Endothelial cell of umbilical vein (primary cell): ENCODE data around the gene FGF12. TPM values are rescaled to one million over a fixed set of nuclear protein-coding genes. Genes with fewer than 3 reads are reported as not detected.

ENCODE experiments used
- BruUV-seq: library from RNA; stranded (reverse); fragments of 400-500 nt; replicated peaks from 2 replicates; lab custom pipeline; 2021; lab: Mats Ljungman, UMichigan
- CTCF ChIA-PET: fragments of 300-600, 350-600 bp; sonication (Branson Sonifier 250); formaldehyde crosslinking; loops from one replicate; lab custom pipeline; 2021; ENCODE audit warnings: antibody characterized with exemption, inconsistent platforms; lab: Charles Lee
- POLR2A ChIA-PET: fragments of 300-600, 350-600 bp; sonication (Branson Sonifier 250); formaldehyde crosslinking; loops from one replicate; lab custom pipeline; 2021; ENCODE audit warnings: antibody characterized with exemption, inconsistent platforms; lab: Charles Lee
- DNase-seq: peaks from one replicate; pipeline ENCODE4 v3.0.0-alpha.2; 2011; ENCODE audit warnings: low read depth, low spot score
- FAIRE-seq: peaks from 2 replicates; lab custom pipeline; 2011; peaks lifted over from hg19 to GRCh38; lab: Jason Lieb, UNC
- H2AFZ ChIP-seq: 2 replicates; pipeline ENCODE4 v1.6.0; 2012; ENCODE audit warnings: low read depth, low read length, control low read depth, inconsistent platforms
- H3K27ac ChIP-seq: 2 replicates; pipeline ENCODE4 v1.5.1; 2011; ENCODE audit warnings: low read depth, mild to moderate bottlenecking, control low read depth, low read length, moderate library complexity; ENCODE audit not compliant: insufficient read depth
- H3K27me3 ChIP-seq, 2 experiments: 2 replicates each; pipeline versions ENCODE4 v1.6.0 to v1.6.1; 2011; ENCODE audit warnings: low read length in 2 of 2, mixed read lengths in 1 of 2; ENCODE audit not compliant: control insufficient read depth in 2 of 2, insufficient read depth in 2 of 2
- H3K36me3 ChIP-seq, 2 experiments: 2 replicates in 1 of 2; 3 replicates in 1 of 2; pipeline ENCODE4 v1.5.1; 2011; ENCODE audit warnings: low read length in 2 of 2, mild to moderate bottlenecking in 1 of 2, moderate library complexity in 1 of 2; ENCODE audit not compliant: control insufficient read depth in 2 of 2, insufficient read depth in 2 of 2; ENCODE audit errors: extremely low read depth in 1 of 2
- H3K4me1 ChIP-seq: 3 replicates; pipeline ENCODE4 v1.5.1; 2011; ENCODE audit warnings: mild to moderate bottlenecking, low read length; ENCODE audit not compliant: control insufficient read depth, insufficient read depth; ENCODE audit errors: extremely low read depth
- H3K4me2 ChIP-seq: 2 replicates; pipeline ENCODE4 v1.6.1; 2011; ENCODE audit warnings: low read length, control low read depth, mixed read lengths; ENCODE audit not compliant: insufficient read depth
- H3K4me3 ChIP-seq, 3 experiments: fragments of 200-600 bp in 1 of 3; sonication (generic), shearing (Covaris generic) in 1 of 3; replicated peaks in 1 of 3; 2 replicates each; pipeline ENCODE4 v1.5.1; 2011 to 2016; ENCODE audit warnings: control low read depth in 3 of 3, low read length in 3 of 3, mild to moderate bottlenecking in 2 of 3, inconsistent platforms in 1 of 3, low read depth in 1 of 3, moderate library complexity in 1 of 3; ENCODE audit not compliant: insufficient read depth in 1 of 3
- H3K79me2 ChIP-seq: 2 replicates; pipeline ENCODE4 v1.6.0; 2012; ENCODE audit warnings: low read length, inconsistent platforms; ENCODE audit not compliant: control insufficient read depth, insufficient read depth
- H3K9ac ChIP-seq: replicated peaks from 2 replicates; pipeline ENCODE3; 2011; ENCODE audit warnings: low read length, control low read depth; ENCODE audit not compliant: insufficient read depth; ENCODE audit errors: extremely low read depth
- H3K9me1 ChIP-seq: replicated peaks from 3 replicates; pipeline ENCODE4 v1.6.0; 2011; ENCODE audit warnings: mild to moderate bottlenecking, low read length; ENCODE audit not compliant: control insufficient read depth, insufficient read depth; ENCODE audit errors: extremely low read depth
- H3K9me3 ChIP-seq: replicated peaks from 2 replicates; pipeline ENCODE4 v1.5.1; 2012; ENCODE audit warnings: low read length, inconsistent platforms; ENCODE audit not compliant: control insufficient read depth, insufficient read depth
- H4K20me1 ChIP-seq: replicated peaks from 2 replicates; pipeline ENCODE3; 2011; ENCODE audit warnings: mild to moderate bottlenecking, low read length; ENCODE audit not compliant: control insufficient read depth, insufficient read depth; ENCODE audit errors: extremely low read depth
- CTCF ChIP-seq, 2 donors: IDR thresholded peaks; 1 replicate in 1 of 2; 2 replicates in 1 of 2; pipeline ENCODE4 v1.5.1; 2011; ENCODE audit warnings: low read length in 2 of 2, mild to moderate bottlenecking in 2 of 2, moderate library complexity in 2 of 2, control low read depth in 1 of 2, inconsistent platforms in 1 of 2, low read depth in 1 of 2; ENCODE audit not compliant: insufficient read depth in 1 of 2; ENCODE audit errors: extremely low read depth in 1 of 2
- EZH2 ChIP-seq: IDR thresholded peaks from 2 replicates; pipeline ENCODE4 v1.6.1; 2012; ENCODE audit warnings: borderline replicate concordance, low read depth, mild to moderate bottlenecking, moderate library complexity, low read length, inconsistent platforms; ENCODE audit not compliant: severe bottlenecking
- FOS ChIP-seq: IDR thresholded peaks from 2 replicates; pipeline ENCODE4 v1.6.1; 2011; ENCODE audit warnings: mild to moderate bottlenecking, low read length, moderate library complexity, borderline replicate concordance; ENCODE audit not compliant: insufficient read depth
- GATA2 ChIP-seq: IDR thresholded peaks from 2 replicates; pipeline ENCODE4 v1.7.0; 2011; ENCODE audit warnings: low read depth, mild to moderate bottlenecking, moderate library complexity, mixed read lengths, low read length; ENCODE audit not compliant: insufficient read length, insufficient read depth
- JUN ChIP-seq: IDR thresholded peaks from 2 replicates; pipeline ENCODE4 v1.6.1; 2011; ENCODE audit warnings: borderline replicate concordance, low read depth; ENCODE audit not compliant: insufficient read length, insufficient read depth
- MAX ChIP-seq: IDR thresholded peaks from 2 replicates; pipeline ENCODE4 v1.6.1; 2011; ENCODE audit not compliant: insufficient read depth, insufficient read length
- MYC ChIP-seq: IDR thresholded peaks from one replicate; pipeline ENCODE4 v1.6.1; 2011; ENCODE audit warnings: mild to moderate bottlenecking, low read depth, low read length
- POLR2A ChIP-seq: IDR thresholded peaks from 2 replicates; pipeline ENCODE4 v1.6.1; 2012; ENCODE audit warnings: low read depth, mild to moderate bottlenecking, control low read depth, low read length
- POLR2AphosphoS5 ChIP-seq: IDR thresholded peaks from 2 replicates; pipeline ENCODE4 v1.6.1; 2012; ENCODE audit warnings: low read depth, mild to moderate bottlenecking, control low read depth, low read length, moderate library complexity; ENCODE audit not compliant: insufficient read depth
- dilution Hi-C: fragments of 300-500 bp; cut with MboI; formaldehyde crosslinking; loops from one replicate; pipeline ENCODE4 v1.15.0; 2019; ENCODE audit warnings: low sequenced_read_pairs; ENCODE audit not compliant: extremely low pct_ligation_motif_present
- intact Hi-C: fragments of 100-400 bp; cut with micrococcal nuclease; formaldehyde crosslinking; loops from one replicate; pipeline ENCODE4 v1.10.0; 2022
- polyA plus RNA-seq, 4 experiments: library from polyadenylated mRNA; depleted of rRNA in 3 of 4; stranded (reverse) in 3 of 4; unstranded in 1 of 4; fragments of >200 nt; gene quantifications; 2 replicates each; pipeline versions ENCODE4 v1.2.1 to v1.2.3, GENCODE V29; 2011 to 2012; ENCODE audit warnings: missing spikeins in 1 of 4
- total RNA-seq: library from RNA; stranded (reverse); gene quantifications from 2 replicates; pipeline ENCODE4 v1.2.3, GENCODE V29; 2021

FGF12 gene
- total and polyA plus RNA-seq, 2 donors (not counting 3 experiments of a cell fraction or from before 2014, with no cell fraction given) = 0.72 to 2.5 TPM

- Histone ChIP-seq H3K79me2 (no peaks in the 10 kb centered on the region), H3K4me2 (no peak overlapping the region), H3K27me3 (no peaks in the 10 kb centered on the region), H3K9ac (no peak overlapping the region), H3K9me3 (no peaks in the 10 kb centered on the region), H2AFZ (no peak overlapping the region), H3K36me3 (no peaks in the 10 kb centered on the region), H3K4me1 (no peaks in the 10 kb centered on the region), H3K27ac (no peak overlapping the region), H3K4me3 (no peak overlapping the region), H4K20me1 (no peaks in the 10 kb centered on the region), H3K9me1 (no peaks in the 10 kb centered on the region)
- intact Hi-C loops = no loop called here
- CTCF ChIA-PET = no interaction called here
- FAIRE-seq (no peak), DNase-seq (no peak)
- no TSS peak for BruUV-seq
- dilution Hi-C loops = no loop called here
- POLR2A ChIA-PET = no interaction called here
- TF ChIP-seq POLR2A (no peak), FOS (no peak), POLR2AphosphoS5 (no peak), MAX (no peak), MYC (no peak), GATA2 (no peak), CTCF (IDR thresholded peaks at IDR 0.05; ENCODE audit: extremely low read depth in 1 of 2, insufficient read depth in 1 of 2, low read depth in 1 of 2, low read length in 2 of 2) (no peak), JUN (no peak), EZH2 (no peak)
Observed at GRCh38 chr3:192373032-192373431, 354.3 kb downstream of the FGF12 start.
